ENCODE measurements around the gene HS2ST1.

The HS2ST1 gene

DNA sequence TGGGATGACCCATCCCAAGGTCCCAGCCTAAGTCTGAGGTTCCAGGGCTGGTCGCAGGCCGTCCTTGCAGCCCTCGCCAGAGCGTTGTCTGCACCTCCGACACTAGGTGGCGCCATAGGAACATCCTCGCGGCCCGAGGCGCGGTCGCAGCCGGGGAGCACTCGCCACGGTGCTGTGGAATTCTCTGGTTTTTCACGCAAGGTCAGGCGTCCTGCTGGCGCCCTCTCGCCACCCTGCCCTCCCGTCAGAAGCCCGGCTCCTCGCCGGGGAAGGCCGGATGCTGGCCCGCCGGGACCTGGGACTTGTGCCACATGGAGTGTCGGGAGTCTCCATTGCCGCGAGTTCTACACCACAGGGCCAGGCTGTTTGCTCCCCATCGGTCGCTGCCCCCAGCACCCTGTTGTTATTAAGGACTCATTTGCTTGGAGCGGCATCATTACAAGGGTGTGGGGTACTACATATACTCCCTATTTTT is 217.4 kb downstream of the HS2ST1 start:
- FAIRE-seq, result peak; percentile 86
- peak; percentile 85 for DNase-seq (ENCODE audit: insufficient read length, low spot score)

DNA sequence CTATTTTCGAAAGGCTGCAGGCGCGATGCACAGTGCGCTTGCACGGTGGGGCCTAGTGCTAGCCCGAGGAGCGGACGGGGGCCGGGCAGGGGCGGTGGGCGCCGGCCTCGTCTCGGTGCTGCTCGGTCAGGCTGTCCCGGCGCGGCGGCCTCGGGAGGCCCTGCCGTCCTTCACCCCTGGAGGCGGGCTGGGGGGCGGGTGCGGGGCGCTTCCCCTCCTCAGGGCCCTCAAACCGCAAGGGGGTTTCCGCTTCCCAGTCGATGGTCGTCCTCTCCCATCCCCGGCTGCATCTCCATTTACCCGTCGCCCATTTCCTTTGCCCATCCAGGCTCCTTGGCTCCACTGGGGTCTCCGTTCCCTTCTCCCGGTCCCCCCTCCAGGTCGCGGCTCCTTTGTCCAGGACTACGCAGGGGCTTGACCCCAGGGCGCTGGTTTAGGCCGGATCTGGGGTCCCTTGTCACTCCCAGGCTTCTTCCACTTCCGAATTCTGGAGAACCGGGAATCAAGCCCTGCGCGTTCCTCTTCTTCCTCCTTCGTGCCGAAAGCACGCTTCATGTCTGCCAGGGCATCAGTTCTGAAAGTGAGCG is 217.9 kb downstream of the HS2ST1 start:
- no peak for FAIRE-seq
- no peak for DNase-seq (ENCODE audit: insufficient read length, low spot score)

DNA sequence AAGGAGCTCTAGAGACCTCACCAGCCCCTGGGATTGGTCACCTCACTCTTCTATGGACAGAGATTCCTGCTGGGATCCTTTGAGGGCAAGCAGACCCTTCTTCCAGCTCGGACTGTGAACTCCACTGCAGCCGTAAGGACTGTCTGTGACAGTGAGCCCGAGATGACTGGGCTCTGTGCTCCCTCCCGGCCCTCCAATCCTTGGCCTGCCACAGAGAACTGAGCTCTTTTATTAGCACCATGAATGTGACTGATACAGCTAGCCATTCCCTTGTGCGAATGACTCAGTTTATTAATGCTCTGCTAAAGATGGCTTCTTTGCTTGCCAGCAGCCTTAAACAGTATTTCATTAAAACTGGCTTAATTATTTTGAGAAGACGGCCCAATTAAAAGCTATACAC is 219.6 kb downstream of the HS2ST1 start:
- DNase-seq (ENCODE audit: insufficient read length, low spot score) (no peak), FAIRE-seq (no peak)

DNA sequence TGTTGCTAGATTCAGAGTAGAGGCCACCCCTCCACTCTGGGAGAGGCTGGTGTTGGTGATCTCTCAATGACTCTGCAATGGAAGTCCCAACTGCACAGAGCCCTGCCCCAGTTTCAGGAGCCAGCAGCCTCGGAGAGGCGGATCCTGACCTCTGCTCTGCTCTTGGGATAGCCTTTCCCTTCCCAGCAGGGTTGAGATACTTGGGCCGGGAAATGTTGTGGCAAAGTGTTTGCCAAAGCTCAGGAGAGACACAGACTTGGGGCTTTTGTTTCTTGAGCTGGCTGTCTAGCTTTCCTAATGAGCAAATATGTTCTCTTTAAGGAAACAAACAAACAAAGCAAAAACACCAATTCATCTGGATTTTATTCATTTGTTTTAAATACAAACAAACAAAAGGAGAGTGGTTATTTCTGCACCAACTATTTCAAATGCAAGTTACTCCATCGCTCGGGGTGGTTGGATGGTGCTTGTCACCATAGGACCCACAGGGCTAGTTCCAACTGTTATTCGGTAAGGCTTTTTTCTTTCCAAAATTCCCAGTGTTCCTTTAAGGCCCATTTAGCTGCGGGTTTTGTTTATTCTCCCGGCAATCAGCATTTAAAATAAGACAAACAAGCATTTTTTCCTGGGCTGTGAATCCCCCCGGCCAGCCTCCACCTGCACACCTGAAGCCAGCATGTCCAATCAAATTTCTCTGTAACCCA is 220.3 kb downstream of the HS2ST1 start:
- no peak for DNase-seq (ENCODE audit: insufficient read length, low spot score)

DNA sequence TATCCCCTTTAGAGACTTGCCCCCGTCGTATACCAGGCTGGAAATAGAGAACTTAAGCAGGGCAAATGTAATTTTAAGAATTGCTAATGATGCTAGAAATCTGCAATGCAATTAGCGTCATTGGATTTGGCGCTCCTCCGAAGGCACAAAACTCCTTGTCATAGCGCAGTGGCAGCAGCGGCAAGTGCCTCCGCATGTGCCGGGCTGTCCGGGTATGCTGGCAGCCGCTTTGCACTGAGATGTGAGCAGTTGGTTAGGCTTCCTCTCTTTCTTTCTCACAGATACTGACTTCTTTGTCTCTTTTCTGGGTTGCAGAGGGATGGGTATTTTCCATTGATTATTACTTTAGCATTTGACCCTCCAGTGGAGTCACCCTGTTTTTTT is 220.9 kb downstream of the HS2ST1 start:
- DNase-seq (ENCODE audit: insufficient read length, low spot score), result no peak

More for the DNA sequence above, 220.3 kb downstream of the HS2ST1 start:
- FAIRE-seq, result no peak

DNA sequence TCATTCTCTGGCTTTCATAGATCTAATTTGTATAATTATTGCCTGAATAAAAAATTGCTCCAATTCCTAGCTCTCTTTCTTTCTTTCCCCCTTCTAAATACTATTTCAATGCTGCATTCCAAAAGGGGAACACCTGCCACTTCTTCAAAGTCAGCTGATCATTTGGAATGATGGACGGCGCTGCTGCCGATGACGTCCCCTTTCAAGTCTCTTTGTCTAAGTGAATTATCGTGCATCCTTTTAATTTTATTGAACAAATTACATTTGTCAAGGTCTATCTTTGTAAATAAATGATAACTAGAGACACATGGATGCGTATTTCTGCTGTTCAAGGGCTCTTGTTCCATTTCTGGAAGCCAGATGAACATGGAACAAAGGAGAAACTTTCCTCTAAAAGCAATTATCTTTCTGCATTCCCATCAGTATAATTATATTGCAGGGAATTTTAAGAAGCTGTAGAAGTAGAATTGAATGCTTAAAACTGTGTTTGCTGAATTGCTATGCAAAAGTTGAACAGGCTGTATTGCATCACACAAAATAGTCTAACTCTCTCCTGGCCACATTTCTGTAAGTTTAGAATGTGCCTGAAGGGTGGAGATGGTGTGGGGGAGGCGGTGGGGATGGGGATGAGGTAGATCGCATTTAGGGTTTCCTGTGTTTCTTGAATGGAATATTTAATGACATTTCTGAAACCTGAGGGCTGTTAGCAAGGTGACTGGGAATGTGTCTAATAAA is 222.3 kb downstream of the HS2ST1 start:
- FAIRE-seq (no peak), DNase-seq (ENCODE audit: insufficient read length, low spot score) (no peak)

More for the DNA sequence above, 220.9 kb downstream of the HS2ST1 start:
- no peak for FAIRE-seq

DNA sequence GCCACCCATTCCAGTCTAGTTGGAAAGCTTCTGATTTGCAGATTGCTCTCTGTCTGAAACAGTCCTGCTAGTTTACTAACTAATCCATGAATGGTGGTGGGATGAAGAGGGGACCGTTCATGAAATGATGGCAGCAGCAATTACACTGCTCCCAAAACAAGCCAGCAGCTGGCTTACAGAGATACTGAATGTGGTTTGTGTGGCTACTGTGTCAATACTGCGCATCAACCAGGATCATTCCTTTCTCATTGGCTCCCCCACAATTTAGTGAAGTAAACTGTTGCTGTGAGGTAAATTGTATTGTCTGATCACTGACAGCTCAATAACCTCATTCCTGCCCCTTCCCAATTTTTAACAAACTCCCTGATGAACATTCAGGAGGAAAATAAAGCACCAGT is 222.9 kb downstream of the HS2ST1 start:
- FAIRE-seq (no peak), DNase-seq (ENCODE audit: insufficient read length, low spot score) (no peak)

DNA sequence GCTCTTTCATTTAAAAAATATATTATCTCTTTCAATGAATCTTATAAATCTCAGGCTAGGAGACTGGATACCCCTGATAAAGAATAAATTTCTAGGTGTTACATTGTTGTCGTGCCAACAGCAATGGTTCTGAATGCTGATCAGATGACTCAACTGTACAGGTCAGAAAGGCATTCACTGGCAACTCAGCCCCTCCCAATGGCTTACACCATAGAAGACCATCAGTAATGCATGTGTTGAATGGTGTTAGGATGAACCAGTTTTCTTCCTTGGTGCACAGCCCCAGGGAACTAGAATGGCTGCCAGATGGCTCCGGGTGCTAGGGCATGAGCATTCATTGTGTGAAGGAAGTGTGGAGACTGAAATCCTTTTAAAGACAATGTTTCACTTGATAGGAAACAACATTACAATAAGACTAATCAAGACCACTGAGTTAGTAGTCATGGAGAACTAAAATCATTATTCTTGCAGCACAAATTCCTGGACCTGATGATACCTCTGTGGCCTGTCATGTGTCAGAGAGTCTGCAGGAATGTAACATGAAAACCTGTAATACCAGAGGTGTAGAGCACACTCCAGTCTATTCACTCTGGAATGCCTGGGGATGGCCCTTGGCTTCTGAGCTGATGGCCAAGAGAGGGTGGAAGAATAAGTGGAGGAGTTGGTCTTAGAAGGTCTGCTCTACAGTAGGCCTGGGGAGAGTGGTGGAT is 226.6 kb downstream of the HS2ST1 start:
- no peak for DNase-seq (ENCODE audit: insufficient read length, low spot score)
- FAIRE-seq, result no peak

DNA sequence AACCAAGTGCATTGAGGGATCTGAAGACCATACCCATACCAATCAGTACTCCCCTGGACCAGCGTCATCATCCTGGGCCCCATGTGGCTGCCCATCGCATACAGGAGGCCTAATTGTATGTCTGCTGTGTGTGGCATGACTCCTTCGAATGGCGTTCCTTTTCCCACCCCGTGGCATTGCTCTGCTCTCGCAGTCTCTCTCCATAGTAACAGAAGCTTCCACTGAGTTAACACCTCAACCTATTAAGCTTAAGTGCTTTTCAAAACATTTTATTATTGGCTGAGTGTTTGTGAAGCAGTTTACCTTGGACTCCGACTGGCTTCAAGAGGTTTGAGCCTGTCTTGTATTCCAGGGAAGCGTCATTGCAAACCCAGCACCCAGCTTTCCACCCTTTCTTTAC is 227.1 kb downstream of the HS2ST1 start:
- no peak for DNase-seq (ENCODE audit: insufficient read length, low spot score)
- FAIRE-seq, result no peak

DNA sequence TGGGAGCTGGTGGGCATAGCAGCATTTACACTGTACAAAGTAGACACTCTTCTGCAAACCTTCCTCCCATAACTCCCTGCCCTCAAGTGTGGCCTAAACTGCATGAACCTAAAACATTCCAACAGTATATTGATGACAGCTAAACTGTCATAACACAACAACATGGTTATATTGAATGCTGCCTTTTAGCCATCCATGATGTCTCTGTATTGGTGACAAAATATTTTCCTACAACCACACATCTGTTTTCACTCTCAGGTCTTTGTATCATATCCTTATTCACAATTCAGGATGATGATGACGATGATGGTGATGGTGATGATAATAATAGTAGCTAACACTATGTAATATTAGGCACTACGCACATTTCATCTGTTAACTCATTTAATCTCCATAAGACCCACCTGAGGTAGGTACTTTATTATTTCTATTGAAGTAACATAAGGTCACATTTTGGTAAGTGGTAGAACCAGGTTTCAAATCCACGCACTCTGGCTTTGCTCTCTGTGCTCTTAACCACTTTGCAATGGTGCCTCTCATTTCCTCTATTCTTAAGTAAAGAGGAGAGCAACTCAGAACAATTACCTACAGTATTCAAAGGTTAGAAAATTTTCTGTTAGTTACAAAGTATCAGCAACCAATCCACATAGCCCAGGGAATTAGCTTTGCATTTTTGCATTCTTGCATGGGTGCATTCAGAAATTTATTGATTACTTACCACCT is 229.1 kb downstream of the HS2ST1 start:
- DNase-seq (ENCODE audit: insufficient read length, low spot score) (no peak), FAIRE-seq (no peak)

DNA sequence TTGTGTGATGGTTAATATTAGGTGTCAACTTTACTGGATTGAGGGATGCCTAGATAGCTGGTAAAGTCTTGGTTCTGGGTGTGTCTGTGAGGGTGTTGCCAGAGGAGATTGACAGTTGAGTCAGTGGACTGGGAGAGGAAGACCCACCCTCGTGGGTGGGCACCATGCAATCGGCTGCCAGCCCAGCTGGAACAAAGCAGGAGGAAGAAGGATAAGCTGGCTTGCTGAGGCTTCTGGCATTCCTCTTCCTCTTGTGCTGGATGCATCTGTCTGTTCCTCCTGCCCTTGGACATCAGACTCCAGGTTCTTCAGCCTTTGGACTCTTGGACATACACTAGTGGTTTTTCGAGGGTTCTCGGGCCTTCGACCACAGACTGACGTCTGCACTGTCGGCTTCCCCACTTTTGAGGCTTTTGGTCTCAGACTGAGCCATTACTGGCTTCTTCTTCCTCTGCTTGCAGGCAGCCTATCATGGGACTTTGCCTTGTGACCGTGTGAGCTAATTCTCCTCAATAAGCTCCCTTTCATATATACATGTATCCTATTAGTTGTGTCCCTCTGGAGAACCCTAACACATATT is 230.0 kb downstream of the HS2ST1 start:
- DNase-seq (ENCODE audit: insufficient read length, low spot score), result no peak
- no peak for FAIRE-seq

DNA sequence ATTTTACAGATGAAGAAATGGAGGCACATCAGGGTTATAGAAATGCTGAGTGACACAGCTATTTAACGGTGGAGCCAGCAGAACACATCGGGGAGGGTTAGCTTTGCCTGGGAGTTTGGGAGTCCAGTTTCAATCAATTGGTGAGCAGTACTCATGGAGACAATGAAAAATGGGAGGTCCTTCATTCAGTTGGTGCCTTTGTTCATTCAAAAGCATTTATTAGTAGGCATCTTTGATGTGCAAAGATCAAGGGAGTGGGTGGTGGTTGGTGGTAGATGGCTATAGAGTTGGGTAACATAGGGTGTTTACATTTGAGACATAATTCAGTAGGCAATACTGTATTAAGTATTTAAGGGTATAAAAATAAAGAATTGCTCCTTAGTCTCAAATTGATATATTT is 230.5 kb downstream of the HS2ST1 start:
- FAIRE-seq (no peak), DNase-seq (ENCODE audit: insufficient read length, low spot score) (no peak)

DNA sequence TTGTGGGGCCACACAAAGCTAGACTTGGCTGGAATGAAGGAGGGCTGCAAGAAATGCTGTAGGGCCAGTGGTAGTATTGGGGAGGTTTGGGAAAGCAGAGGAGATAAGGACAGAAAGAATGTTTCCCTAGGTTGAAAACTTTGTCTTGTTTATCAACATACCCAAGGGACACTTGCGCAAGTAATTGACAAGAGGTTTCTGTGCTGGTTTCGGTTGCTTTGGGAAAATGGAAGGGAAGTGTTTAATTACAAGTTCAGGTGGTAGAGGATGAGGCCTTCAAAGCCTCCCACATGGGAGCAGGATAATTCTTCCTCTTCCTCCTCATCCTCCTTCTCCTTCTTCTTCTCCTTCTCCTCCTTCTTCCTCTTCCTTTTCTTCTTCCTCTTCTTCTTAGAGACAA is 232.1 kb downstream of the HS2ST1 start:
- no peak for DNase-seq (ENCODE audit: insufficient read length, low spot score)
- no peak for FAIRE-seq

DNA sequence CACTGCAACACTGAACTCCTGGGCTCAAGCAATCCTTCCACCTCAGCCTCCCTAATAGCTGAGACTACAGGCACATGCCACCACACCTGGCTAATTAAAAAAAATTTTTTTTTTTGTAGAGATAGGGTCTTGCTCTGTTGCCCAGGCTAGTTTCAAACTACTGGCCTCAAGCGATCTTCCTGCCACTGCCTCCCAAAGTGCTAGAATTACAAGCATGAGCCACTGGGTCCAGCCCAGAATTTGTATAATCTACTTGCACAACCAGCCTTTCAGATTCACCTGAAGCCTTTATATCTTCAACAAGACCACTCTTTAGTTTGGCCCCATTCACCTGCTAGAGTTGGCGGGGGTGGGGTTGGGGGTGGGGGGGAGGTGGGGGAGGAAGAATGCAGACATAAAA is 232.6 kb downstream of the HS2ST1 start:
- FAIRE-seq (no peak), DNase-seq (ENCODE audit: insufficient read length, low spot score) (no peak)

DNA sequence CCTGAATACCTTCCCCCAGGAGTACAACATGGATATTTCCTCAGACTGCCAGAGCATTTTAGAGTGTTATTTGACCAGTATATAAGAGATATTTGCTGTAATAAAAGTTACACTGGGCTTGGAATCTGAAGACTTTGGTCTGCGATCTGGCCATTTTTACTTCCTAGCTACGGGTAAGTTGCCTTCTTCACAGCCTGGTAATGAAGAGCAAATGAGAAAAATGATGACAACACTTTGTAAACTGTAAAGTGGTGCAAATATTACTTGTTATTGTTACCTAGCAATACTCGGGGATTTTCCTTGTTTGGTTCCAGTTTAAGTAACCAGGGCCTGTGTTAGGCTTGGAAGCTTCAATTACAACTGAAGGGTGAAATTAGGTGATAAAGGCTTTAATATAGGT is 233.4 kb downstream of the HS2ST1 start:
- FAIRE-seq (no peak), DNase-seq (ENCODE audit: insufficient read length, low spot score) (no peak)

DNA sequence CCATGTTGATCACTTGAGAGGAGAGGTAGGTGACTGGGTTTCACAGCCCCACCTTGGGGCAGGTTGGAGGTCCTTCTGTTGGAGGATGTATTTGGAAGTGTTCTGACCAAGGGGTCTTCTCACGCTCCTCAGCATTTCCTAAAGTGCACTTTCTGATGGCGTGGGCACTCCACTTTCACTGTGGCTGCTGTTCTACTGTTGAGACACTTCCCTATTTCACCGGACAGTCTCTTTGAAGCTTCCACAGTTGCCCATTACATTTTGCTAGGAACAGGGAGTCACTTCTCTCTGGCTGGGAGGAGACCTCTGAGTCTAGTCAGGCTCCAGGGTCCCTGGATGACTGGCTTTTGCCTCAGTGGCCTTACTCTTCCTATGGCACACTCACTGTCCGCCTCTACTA is 234.2 kb downstream of the HS2ST1 start:
- DNase-seq (ENCODE audit: insufficient read length, low spot score) (no peak), FAIRE-seq (no peak)

DNA sequence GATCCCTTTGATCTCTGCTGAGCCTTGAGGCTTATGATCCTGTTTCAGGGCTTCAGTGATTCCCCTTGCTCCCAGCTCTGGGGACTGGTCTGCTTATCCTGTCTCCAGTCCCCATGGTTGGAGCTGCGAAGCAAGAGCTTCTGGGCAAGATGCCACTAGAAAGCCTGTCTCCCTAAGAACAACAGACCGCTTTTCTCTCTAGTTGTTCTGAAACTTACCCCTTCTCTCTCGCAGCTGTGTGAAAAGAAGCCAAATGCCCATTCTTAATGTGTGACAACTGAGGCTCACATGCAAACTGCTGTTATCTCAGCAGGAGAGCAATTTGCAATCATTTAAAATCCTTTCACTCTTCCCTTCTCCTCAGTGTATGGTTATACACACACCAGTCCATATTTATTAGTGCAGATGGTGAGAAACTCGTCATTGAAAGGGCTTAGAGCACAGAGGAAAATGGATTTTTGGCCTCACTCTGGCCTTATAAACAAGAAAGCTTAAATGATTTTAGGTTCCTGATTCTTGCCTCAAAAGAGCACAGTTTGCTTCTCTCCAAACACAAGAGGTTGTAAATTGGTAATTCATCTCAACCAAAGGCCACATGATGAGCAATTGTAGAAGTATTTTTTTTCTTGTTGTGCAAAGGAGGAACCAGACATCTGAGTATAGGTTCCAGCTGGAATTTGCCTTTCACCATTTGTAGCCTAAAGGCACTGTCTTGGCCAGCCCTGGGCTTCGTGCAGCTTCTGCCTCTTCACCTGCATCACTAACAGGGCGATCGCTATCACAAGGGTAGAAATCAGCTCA is 235.0 kb downstream of the HS2ST1 start:
- DNase-seq (ENCODE audit: insufficient read length, low spot score) (no peak), FAIRE-seq (no peak)

DNA sequence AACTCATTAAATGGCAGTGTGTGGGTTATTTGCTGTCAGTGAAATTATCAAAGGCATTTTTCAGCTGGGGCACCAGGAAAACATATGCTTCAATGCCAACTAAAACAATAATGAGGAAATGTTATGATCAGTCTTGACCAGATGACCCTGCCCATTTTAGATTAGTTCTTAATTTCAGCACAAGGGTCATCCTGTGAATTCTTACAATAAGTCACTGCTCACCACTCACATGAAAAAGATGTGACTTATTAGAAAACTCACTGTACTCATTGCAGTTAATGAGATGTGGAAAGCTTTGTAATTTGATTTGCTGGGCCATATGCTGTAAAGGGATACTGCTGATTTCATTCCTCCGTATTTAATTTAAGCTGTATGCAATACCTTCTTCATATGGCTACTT is 235.7 kb downstream of the HS2ST1 start:
- DNase-seq (ENCODE audit: insufficient read length, low spot score) (no peak), FAIRE-seq (no peak)
